Measurements from ENCODE around the gene PTPRN2. TPM values are rescaled to one million over a fixed set of nuclear protein-coding genes. Genes with fewer than 3 reads are reported as not detected.

The PTPRN2 gene
- total and polyA plus RNA-seq, 9 of the 15 experiments (the other 6 are each of a cell fraction or from before 2014, with no cell fraction given) = not detected

GRCh38 chr7:157840174-157840913, 747.3 kb downstream of the PTPRN2 start:
- 23% methylated on average over 36 of the region's 36 CpGs for WGBS (ENCODE audit: insufficient coverage, low coverage, missing lambda C conversion rate)
- Histone ChIP-seq H3K79me2 (ENCODE audit: control insufficient read depth, insufficient read depth, low read length) (no peaks in the 10 kb centered on the region), H3K4me2 (ENCODE audit: insufficient read depth, low read length) (no peak overlapping the region), H2AFZ (ENCODE audit: low read depth, low read length) (no peak overlapping the region), H3K4me1 (replicated peaks in 1 of 2; ENCODE audit: control insufficient read depth in 2 of 2, insufficient read depth in 2 of 2, low read length in 2 of 2) (0 out of 5 replicates have a peak, but pooled peaks cover 0 to 2% of the 10 kb centered on the region in 2 experiments), H3K9me1 (ENCODE audit: control insufficient read depth, insufficient read depth, low read length) (no peaks in the 10 kb centered on the region), H3K27me3 (ENCODE audit: control insufficient read depth in 2 of 2, insufficient read depth in 2 of 2, low read length in 2 of 2) (peaks cover 32 to 42% of the 10 kb centered on the region in 2 experiments), H3K9me3 (replicated peaks; ENCODE audit: control insufficient read depth, insufficient read depth, low read depth, low read length) (peaks cover 10% of the 10 kb centered on the region; the same call in 1 of the 2 replicates), H3K9ac (ENCODE audit: insufficient read depth in 1 of 2, low read depth in 2 of 2, low read length in 2 of 2) (no peak overlapping the region), H3K36me3 (ENCODE audit: control insufficient read depth, insufficient read depth, low read length) (no peaks in the 10 kb centered on the region), H3K27ac (ENCODE audit: extremely low read depth, low read depth, low read length) (no peak overlapping the region; the same call in 2 of the 3 replicates), H4K20me1 (replicated peaks; ENCODE audit: control insufficient read depth, insufficient read depth, low read length) (peaks cover 4% of the 10 kb centered on the region; the same call in 1 of the 2 replicates), H3K4me3 (no peak overlapping the region)
- ATAC-seq (no peak), FAIRE-seq (no peak), DNase-seq (ENCODE audit: extremely low read depth in 1 of 4, low spot score in 3 of 4) (no peak)
- in situ Hi-C loops (cut with MboI) (no loop called here), intact Hi-C loops (cut with micrococcal nuclease) (no loop called here)
- ChIA-PET POLR2A (no interaction called here), CTCF (ENCODE audit: low intra/inter-chr PET ratio) (no interaction called here)
- BruUV-seq (replicated peaks) = no TSS peak
- TF ChIP-seq, protein P1, sequence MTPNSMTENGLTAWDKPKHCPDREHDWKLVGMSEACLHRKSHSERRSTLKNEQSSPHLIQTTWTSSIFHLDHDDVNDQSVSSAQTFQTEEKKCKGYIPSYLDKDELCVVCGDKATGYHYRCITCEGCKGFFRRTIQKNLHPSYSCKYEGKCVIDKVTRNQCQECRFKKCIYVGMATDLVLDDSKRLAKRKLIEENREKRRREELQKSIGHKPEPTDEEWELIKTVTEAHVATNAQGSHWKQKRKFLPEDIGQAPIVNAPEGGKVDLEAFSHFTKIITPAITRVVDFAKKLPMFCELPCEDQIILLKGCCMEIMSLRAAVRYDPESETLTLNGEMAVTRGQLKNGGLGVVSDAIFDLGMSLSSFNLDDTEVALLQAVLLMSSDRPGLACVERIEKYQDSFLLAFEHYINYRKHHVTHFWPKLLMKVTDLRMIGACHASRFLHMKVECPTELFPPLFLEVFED (CRISPR knock-in tag; conservative IDR thresholded peaks at IDR 0.05) = no peak
- no peak for TF ChIP-seq ZNF77 (CRISPR knock-in tag; IDR thresholded peaks at IDR 0.05)
- no peak for TF ChIP-seq AFF1 (IDR thresholded peaks at IDR 0.05; ENCODE audit: low read depth in 1 of 2, partially characterized antibody in 2 of 2)
- TF ChIP-seq PURB (CRISPR knock-in tag; IDR thresholded peaks at IDR 0.05; ENCODE audit: low read depth) = no peak
- TF ChIP-seq RCOR1 (IDR thresholded peaks at IDR 0.05; ENCODE audit: borderline replicate concordance in 1 of 2, low read depth in 2 of 2, low read length in 2 of 2) = no peak
- no peak for TF ChIP-seq ZNF23 (CRISPR knock-in tag; IDR thresholded peaks at IDR 0.05)
- TF ChIP-seq SIN3A (IDR thresholded peaks at IDR 0.05; ENCODE audit: borderline replicate concordance in 2 of 2, control insufficient read depth in 1 of 2, low read depth in 2 of 2, low read length in 2 of 2) = no peak
- TF ChIP-seq ZBTB5 (IDR thresholded peaks at IDR 0.05) = no peak
- TF ChIP-seq HCFC1 (IDR thresholded peaks at IDR 0.05; ENCODE audit: low read depth, low read length) = no peak
- TF ChIP-seq ETV1 (tag; conservative IDR thresholded peaks at IDR 0.05; ENCODE audit: low read depth) = no peak
- no peak for TF ChIP-seq RUNX1 (IDR thresholded peaks at IDR 0.05; ENCODE audit: low read depth)
- TF ChIP-seq ATF1 (CRISPR knock-in tag; IDR thresholded peaks at IDR 0.05) = no peak
- no peak for TF ChIP-seq ATF1 (tag; IDR thresholded peaks at IDR 0.05)
- TF ChIP-seq, protein P2, sequence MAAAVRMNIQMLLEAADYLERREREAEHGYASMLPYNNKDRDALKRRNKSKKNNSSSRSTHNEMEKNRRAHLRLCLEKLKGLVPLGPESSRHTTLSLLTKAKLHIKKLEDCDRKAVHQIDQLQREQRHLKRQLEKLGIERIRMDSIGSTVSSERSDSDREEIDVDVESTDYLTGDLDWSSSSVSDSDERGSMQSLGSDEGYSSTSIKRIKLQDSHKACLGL (CRISPR knock-in tag; IDR thresholded peaks at IDR 0.05; ENCODE audit: borderline replicate concordance, poor library complexity, severe bottlenecking) = no peak
